Vagina (tissue), 2 donors: ENCODE results near the gene SCD5. TPM values are rescaled to one million over a fixed set of nuclear protein-coding genes. Genes with fewer than 3 reads are reported as not detected.

Experiments
- DNase-seq, 2 donors: peaks; one replicate each; pipeline ENCODE4 v3.0.0-alpha.2; 2017; ENCODE audit errors: extremely low spot score in 2 of 2
- H3K27ac ChIP-seq: fragments of 200-600 bp; sonication (generic); one replicate; pipeline ENCODE4 v1.5.1; 2019
- H3K27me3 ChIP-seq: fragments of 200-600 bp; sonication (generic); one replicate; pipeline ENCODE4 v1.5.1; 2019
- H3K36me3 ChIP-seq, 2 donors: fragments of 200-600 bp; sonication (generic); one replicate each; pipeline ENCODE4 v1.5.1; 2017 to 2019
- H3K4me1 ChIP-seq: fragments of 200-600 bp; sonication (generic); one replicate; pipeline ENCODE4 v1.5.1; 2019
- H3K4me3 ChIP-seq, 2 donors: fragments of 200-600 bp; sonication (generic); 1 replicate in 1 of 2; 2 replicates in 1 of 2; pipeline ENCODE4 v1.5.1; 2016 to 2019
- H3K9me3 ChIP-seq: fragments of 200-600 bp; sonication (generic); one replicate; pipeline ENCODE4 v1.5.1; 2019
- CTCF ChIP-seq, 3 experiments: fragments of 450-650 bp in 2 of 3; fragments of 200-600 bp in 1 of 3; sonication (generic) in 1 of 3; IDR thresholded peaks; one replicate each; pipeline ENCODE4 v1.5.1; 2017 to 2019; ENCODE audit warnings: antibody characterized with exemption in 3 of 3, mild to moderate bottlenecking in 2 of 3, moderate library complexity in 2 of 3
- POLR2A ChIP-seq, 2 donors: fragments of 450-650 bp; IDR thresholded peaks; one replicate each; pipeline ENCODE4 v1.6.1; 2017; ENCODE audit warnings: antibody characterized with exemption in 2 of 2, mild to moderate bottlenecking in 2 of 2, moderate library complexity in 2 of 2
- POLR2AphosphoS5 ChIP-seq, 2 donors: sonication (generic); formaldehyde crosslinking; IDR thresholded peaks; one replicate each; pipeline ENCODE4 v1.9.0; 2017; ENCODE audit warnings: antibody characterized with exemption in 2 of 2, mild to moderate bottlenecking in 2 of 2, low read depth in 1 of 2; ENCODE audit not compliant: insufficient read depth in 1 of 2
- intact Hi-C: fragments of 100-400 bp; cut with DNase I; formaldehyde crosslinking; loops from one replicate; pipeline ENCODE4 v1.15.1; 2023
- total RNA-seq: library from RNA; depleted of rRNA; stranded (reverse); fragments of >200 nt; gene quantifications from one replicate; pipeline ENCODE4 v1.2.3, GENCODE V29; 2016

The SCD5 gene
- total RNA-seq, 1 donor from 2014 or later, result 16.9 TPM

- DNase-seq, result no peak
- Histone ChIP-seq H3K36me3 (no peaks in the 10 kb centered on the region), H3K27me3 (no peaks in the 10 kb centered on the region), H3K4me3 (no peak overlapping the region), H3K9me3 (no peaks in the 10 kb centered on the region), H3K27ac (no peak overlapping the region), H3K4me1 (no peaks in the 10 kb centered on the region)
- intact Hi-C loops, result no loop called here
- no peak for TF ChIP-seq CTCF (IDR thresholded peaks at IDR 0.05)
Measured at GRCh38 chr4:82726596-82726995, 72.0 kb downstream of the SCD5 start.

- DNase-seq, result no peak
- TF ChIP-seq POLR2A (IDR thresholded peaks at IDR 0.05), result no peak
- TF ChIP-seq CTCF (IDR thresholded peaks at IDR 0.05), result no peak
- no peak for TF ChIP-seq POLR2AphosphoS5 (IDR thresholded peaks at IDR 0.05; ENCODE audit: insufficient read depth in 1 of 2, low read depth in 1 of 2)
- intact Hi-C loops, result no loop called here
- H3K4me1 ChIP-seq, result peaks cover 8% of the 10 kb centered on the region
- no peaks in the 10 kb centered on the region for H3K9me3 ChIP-seq
- no peaks in the 10 kb centered on the region for H3K36me3 ChIP-seq
- no peak overlapping the region for H3K4me3 ChIP-seq
- H3K27me3 ChIP-seq, result no peaks in the 10 kb centered on the region
- H3K27ac ChIP-seq, result no peak overlapping the region
Measured at GRCh38 chr4:82721819-82722423, 76.7 kb downstream of the SCD5 start.

GRCh38 chr4:82718162-82718940, 80.2 kb downstream of the SCD5 start:
- DNase-seq, result peak in 1 of 2 donors; percentile 93
- H3K27me3 ChIP-seq, result no peaks in the 10 kb centered on the region
- no peak for TF ChIP-seq CTCF (IDR thresholded peaks at IDR 0.05)
- TF ChIP-seq POLR2A (IDR thresholded peaks at IDR 0.05), result no peak
- H3K9me3 ChIP-seq, result no peaks in the 10 kb centered on the region
- H3K4me3 ChIP-seq, result no peak overlapping the region
- no peaks in the 10 kb centered on the region for H3K36me3 ChIP-seq
- peaks cover 8% of the 10 kb centered on the region for H3K4me1 ChIP-seq
- no peak overlapping the region for H3K27ac ChIP-seq
- intact Hi-C loops, result no loop called here

- Histone ChIP-seq H3K9me3 (no peaks in the 10 kb centered on the region), H3K4me1 (peaks cover 8% of the 10 kb centered on the region), H3K4me3 (no peak overlapping the region), H3K27me3 (no peaks in the 10 kb centered on the region), H3K36me3 (no peaks in the 10 kb centered on the region), H3K27ac (no peak overlapping the region)
- intact Hi-C loops, result no loop called here
- TF ChIP-seq POLR2A (IDR thresholded peaks at IDR 0.05) (no peak), CTCF (IDR thresholded peaks at IDR 0.05) (no peak), POLR2AphosphoS5 (IDR thresholded peaks at IDR 0.05; ENCODE audit: insufficient read depth in 1 of 2, low read depth in 1 of 2) (no peak)
- no peak for DNase-seq
Measured at GRCh38 chr4:82715731-82716617, 82.6 kb downstream of the SCD5 start.
